ENCODE results near the gene BICC1. TPM values are rescaled to one million over a fixed set of nuclear protein-coding genes. Genes with fewer than 3 reads are reported as not detected.

BICC1 gene
- total RNA-seq, 2 donors from 2014 or later = 35.3 to 42.0 TPM

- intact Hi-C loops (cut with DNase I) = no loop called here
- Histone ChIP-seq H3K4me1 (peaks cover 15% of the 10 kb centered on the region), H3K27me3 (no peaks in the 10 kb centered on the region), H3K36me3 (replicated peaks in 1 of 2; ENCODE audit: insufficient read depth in 1 of 2, low read depth in 2 of 2) (no peaks in the 10 kb centered on the region), H3K27ac (no peak overlapping the region), H3K4me3 (no peak overlapping the region), H3K9me3 (no peaks in the 10 kb centered on the region)
- WGBS, 2 donors = 71 to 79% methylated on average over 2 of the region's 2 CpGs
- DNase-seq (no peak), ATAC-seq (no peak)
- TF ChIP-seq POLR2A (IDR thresholded peaks at IDR 0.05) (no peak), CTCF (IDR thresholded peaks at IDR 0.05) (no peak)
Observed at GRCh38 chr10:58723186-58723585, 210.5 kb downstream of the BICC1 start.

- 63 to 66% methylated on average over 1 of the region's 1 CpG for WGBS, 2 donors
- no peak overlapping the region for H3K27ac ChIP-seq
- TF ChIP-seq POLR2A (IDR thresholded peaks at IDR 0.05) (no peak), CTCF (IDR thresholded peaks at IDR 0.05) (no peak)
- intact Hi-C loops (cut with DNase I) = no loop called here
- peaks cover 15% of the 10 kb centered on the region for H3K4me1 ChIP-seq
- ATAC-seq = no peak
- no peaks in the 10 kb centered on the region for H3K27me3 ChIP-seq
- no peak for DNase-seq
- no peak overlapping the region for H3K4me3 ChIP-seq
- H3K36me3 ChIP-seq (replicated peaks in 1 of 2; ENCODE audit: insufficient read depth in 1 of 2, low read depth in 2 of 2) = no peaks in the 10 kb centered on the region
- H3K9me3 ChIP-seq = no peaks in the 10 kb centered on the region
Observed at GRCh38 chr10:58723966-58724365, 211.3 kb downstream of the BICC1 start.

- 69 to 75% methylated on average over 5 of the region's 5 CpGs for WGBS, 2 donors
- Histone ChIP-seq H3K9me3 (peaks cover 0 to 4% (median 0%) of the 10 kb centered on the region in 3 donors), H3K36me3 (replicated peaks in 1 of 2; ENCODE audit: insufficient read depth in 1 of 2, low read depth in 2 of 2) (no peaks in the 10 kb centered on the region), H3K4me1 (peaks cover 10% of the 10 kb centered on the region), H3K27me3 (no peaks in the 10 kb centered on the region), H3K4me3 (no peak overlapping the region), H3K27ac (no peak overlapping the region)
- DNase-seq (no peak), ATAC-seq (no peak)
- intact Hi-C loops (cut with DNase I) = no loop called here
- TF ChIP-seq CTCF (IDR thresholded peaks at IDR 0.05) (no peak), POLR2A (IDR thresholded peaks at IDR 0.05) (no peak)
Observed at GRCh38 chr10:58724781-58725180, 212.1 kb downstream of the BICC1 start.

- no peak for ATAC-seq
Observed at GRCh38 chr10:58725901-58726300, 213.2 kb downstream of the BICC1 start.

More at GRCh38 chr10:58725901-58726300, 213.2 kb downstream of the BICC1 start:
- H3K27ac ChIP-seq = no peak overlapping the region
- peaks cover 3% of the 10 kb centered on the region for H3K4me1 ChIP-seq
- H3K36me3 ChIP-seq (replicated peaks in 1 of 2; ENCODE audit: insufficient read depth in 1 of 2, low read depth in 2 of 2) = no peaks in the 10 kb centered on the region
- H3K27me3 ChIP-seq = no peaks in the 10 kb centered on the region
- H3K9me3 ChIP-seq = peaks cover 0 to 8% (median 0%) of the 10 kb centered on the region in 3 donors
- intact Hi-C loops (cut with DNase I) = no loop called here
- DNase-seq = no peak
- TF ChIP-seq POLR2A (IDR thresholded peaks at IDR 0.05) (no peak), CTCF (IDR thresholded peaks at IDR 0.05) (no peak)
- no peak overlapping the region for H3K4me3 ChIP-seq
